GM12878 (cell line): ENCODE measurements around the gene ELAPOR1. TPM values are rescaled to one million over a fixed set of nuclear protein-coding genes. Genes with fewer than 3 reads are reported as not detected.

Source experiments
- ATAC-seq: fragments of 200-7000 bp; cut with Tn5 transposase; 3 replicates; pipeline ENCODE4 v1.9.1; 2020; ENCODE audit warnings: mild to moderate bottlenecking, moderate library complexity
- BruUV-seq: library from RNA; stranded (reverse); fragments of 400-500 nt; replicated peaks from 2 replicates; lab custom pipeline; 2021; lab: Mats Ljungman, UMichigan
- CTCF ChIA-PET: fragments of 300-600 bp; sonication (Branson Sonifier 250); formaldehyde crosslinking; extraction: SDS; loops from one replicate; lab custom pipeline; 2021; ENCODE audit warnings: inconsistent platforms; lab: Yijun Ruan, JAX
- POLR2A ChIA-PET: fragments of 350-600 bp; formaldehyde crosslinking; extraction: SDS; loops from one replicate; lab custom pipeline; 2021; ENCODE audit warnings: inconsistent platforms; lab: Charles Lee
- RAD21 ChIA-PET: fragments of 300-600 bp; sonication (Branson Sonifier 250); formaldehyde crosslinking; loops from one replicate; lab custom pipeline; 2023; ENCODE audit warnings: antibody characterized with exemption; ENCODE audit not compliant: unreplicated experiment; lab: Charles Lee
- SMC1A ChIA-PET: fragments of 300-600 bp; sonication (Branson Sonifier 250); formaldehyde crosslinking; loops from one replicate; lab custom pipeline; 2023; ENCODE audit not compliant: unreplicated experiment, uncharacterized antibody; lab: Charles Lee
- DNase-seq: peaks from one replicate; pipeline ENCODE4 v3.0.0-alpha.2; 2011; ENCODE audit warnings: low read depth, low spot score
- FAIRE-seq: peaks from 3 replicates; lab custom pipeline; 2011; peaks lifted over from hg19 to GRCh38; lab: Jason Lieb, UNC
- H2AFZ ChIP-seq: 2 replicates; pipeline ENCODE4 v1.6.0; 2011; ENCODE audit warnings: low read depth, low read length, control low read depth; ENCODE audit not compliant: control insufficient read depth
- H3K27ac ChIP-seq: 2 replicates; pipeline ENCODE4 v1.5.1; 2011; ENCODE audit warnings: control low read depth; ENCODE audit not compliant: control insufficient read depth, insufficient read depth
- H3K27me3 ChIP-seq, 2 experiments: replicated peaks in 1 of 2; 2 replicates each; pipeline versions ENCODE4 v1.6.0 to v1.6.1; 2011; ENCODE audit warnings: low read length in 1 of 2; ENCODE audit not compliant: control insufficient read depth in 2 of 2, insufficient read depth in 2 of 2
- H3K36me3 ChIP-seq, 2 experiments: 2 replicates each; pipeline ENCODE4 v1.5.1; 2011; ENCODE audit warnings: low read length in 1 of 2; ENCODE audit not compliant: control insufficient read depth in 2 of 2, insufficient read depth in 2 of 2
- H3K4me1 ChIP-seq: 2 replicates; pipeline ENCODE4 v1.6.1; 2011; ENCODE audit warnings: mild to moderate bottlenecking, low read length, moderate library complexity, mixed read lengths; ENCODE audit not compliant: control insufficient read depth, insufficient read depth
- H3K4me2 ChIP-seq: 2 replicates; pipeline ENCODE4 v1.6.0; 2011; ENCODE audit warnings: control low read depth; ENCODE audit not compliant: control insufficient read depth, insufficient read depth
- H3K4me3 ChIP-seq: fragments of 200-600 bp; sonication (generic); 2 replicates; pipeline ENCODE4 v1.5.1; 2016
- H3K79me2 ChIP-seq: 2 replicates; pipeline ENCODE4 v1.6.0; 2011; ENCODE audit warnings: low read length; ENCODE audit not compliant: control insufficient read depth, insufficient read depth
- H3K9ac ChIP-seq: 2 replicates; pipeline ENCODE4 v1.8.0; 2011; ENCODE audit warnings: low read length, control low read depth, mixed read lengths; ENCODE audit not compliant: control insufficient read depth, insufficient read depth
- H3K9me3 ChIP-seq: replicated peaks from 3 replicates; pipeline ENCODE4 v1.5.1; 2011; ENCODE audit warnings: mild to moderate bottlenecking, low read length; ENCODE audit not compliant: control insufficient read depth, insufficient read depth
- H4K20me1 ChIP-seq: 2 replicates; pipeline ENCODE4 v1.6.0; 2011; ENCODE audit not compliant: control insufficient read depth, insufficient read depth
- E4F1 ChIP-seq: fragments of 450-650 bp; IDR thresholded peaks from 2 replicates; pipeline ENCODE4 v1.6.1; 2018; ENCODE audit warnings: borderline replicate concordance, mild to moderate bottlenecking; ENCODE audit not compliant: partially characterized antibody
- FOS ChIP-seq: IDR thresholded peaks from 3 replicates; pipeline ENCODE4 v1.6.1; 2011; ENCODE audit warnings: borderline replicate concordance; ENCODE audit not compliant: insufficient read length; ENCODE audit errors: extremely low read depth
- TCF7 ChIP-seq: IDR thresholded peaks from 2 replicates; pipeline ENCODE4 v1.6.1; 2014; ENCODE audit warnings: antibody characterized with exemption, borderline replicate concordance
- WGBS: methylation state at CpG from one replicate; pipeline ENCODE4 v1.1.6; 2016; ENCODE audit warnings: low lambda C conversion rate; ENCODE audit not compliant: insufficient replicate concordance, insufficient coverage; ENCODE audit errors: missing lambda C conversion rate; 5-methylcytosine and 5-hydroxymethylcytosine counted together
- in situ Hi-C: fragments of 300-500 bp; cut with MboI; formaldehyde crosslinking; loops from 9 replicates; pipeline ENCODE4 v1.14.3; 2018; ENCODE audit warnings: mixed read lengths
- intact Hi-C: fragments of 100-400 bp; cut with micrococcal nuclease; formaldehyde crosslinking; loops from one replicate; pipeline ENCODE4 v1.14.2; 2022; ENCODE audit not compliant: unreplicated experiment
- polyA plus RNA-seq, 11 experiments: library from polyadenylated mRNA; depleted of rRNA in 4 of 11; unstranded in 6 of 11; stranded (reverse) in 5 of 11; fragments of >200 nt; fragmentation: Nextera tagmentation in 4 of 11; fragmentation: Illumina TruSeq in 1 of 11; extraction: Ambion mirVana in 4 of 11; extraction: Trizol in 1 of 11; gene quantifications; 1 replicate in 1 of 11; 2 replicates in 10 of 11; pipeline versions ENCODE4 v1.2.1 to v1.2.3, GENCODE V29; 2011 to 2016; ENCODE audit warnings: inconsistent platforms in 2 of 11, missing spikeins in 2 of 11, low read depth in 1 of 11
- total RNA-seq, 4 experiments: library from RNA; depleted of rRNA in 3 of 4; stranded (reverse); fragments of >200 nt in 3 of 4; fragmentation: Illumina TruSeq in 1 of 4; extraction: Trizol in 1 of 4; gene quantifications; 2 replicates each; pipeline versions ENCODE4 v1.2.1 to v1.2.3, GENCODE V29; 2013 to 2021

ELAPOR1 gene
- total and polyA plus RNA-seq, 10 of the 15 experiments (the other 5 are each of a cell fraction or from before 2014, with no cell fraction given), result 0.04 to 2.1 (median 0.19) TPM; not detected in 2

GRCh38 chr1:109080441-109081082, 33.4 kb upstream of the ELAPOR1 start:
- no peaks in the 10 kb centered on the region for H4K20me1 ChIP-seq
- ChIA-PET CTCF (no interaction called here), SMC1A (interaction anchor here (1.6 kb wide), 1 partner anchor 30 kb away, joined by 3 read pairs; no protein-coding TSS in a partner anchor), RAD21 (no interaction called here), POLR2A (no interaction called here)
- no peaks in the 10 kb centered on the region for H3K27me3 ChIP-seq
- no peaks in the 10 kb centered on the region for H3K9me3 ChIP-seq
- intact Hi-C loops (no loop called here), in situ Hi-C loops (no loop called here)
- ATAC-seq (no peak), FAIRE-seq (no peak), DNase-seq (no peak)
- H3K4me1 ChIP-seq, result no peaks in the 10 kb centered on the region; the same call in none of the 2 replicates
- BruUV-seq, result no TSS peak
- 93% methylated on average over 5 of the region's 5 CpGs for WGBS
- no peak overlapping the region for H2AFZ ChIP-seq
- H3K9ac ChIP-seq, result no peak overlapping the region
- no peaks in the 10 kb centered on the region for H3K36me3 ChIP-seq
- H3K4me2 ChIP-seq, result no peak overlapping the region
- H3K79me2 ChIP-seq, result peaks cover 5% of the 10 kb centered on the region
- TF ChIP-seq E4F1 (no peak), FOS (no peak), TCF7 (no peak)
- no peak overlapping the region for H3K4me3 ChIP-seq
- H3K27ac ChIP-seq, result no peak overlapping the region
